GM19455 (cell line): ENCODE results near the gene MEIKIN.

Source experiments
- ATAC-seq: cut with Tn5 transposase; IDR thresholded peaks from one replicate; pipeline ENCODE4 v1.9.1; 2021; ENCODE audit not compliant: unreplicated experiment

MEIKIN gene

DNA sequence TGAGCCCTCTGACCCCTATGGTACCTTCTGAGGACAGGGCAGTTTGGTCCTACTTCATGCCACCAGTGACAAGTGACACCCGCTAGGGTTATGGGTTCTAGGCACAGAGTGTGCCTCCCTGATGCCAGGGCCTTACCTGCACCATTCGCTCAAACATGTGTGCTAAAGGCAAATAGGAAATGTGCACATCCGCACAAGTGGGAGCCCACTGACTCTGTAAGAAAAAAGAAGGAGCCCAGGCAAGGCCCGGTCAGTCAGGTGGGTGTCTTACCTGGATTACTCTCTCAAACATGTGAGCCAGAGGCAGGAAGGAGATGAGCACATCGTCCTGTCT lies 29.1 kb upstream of the MEIKIN start:
- ATAC-seq: no peak

DNA sequence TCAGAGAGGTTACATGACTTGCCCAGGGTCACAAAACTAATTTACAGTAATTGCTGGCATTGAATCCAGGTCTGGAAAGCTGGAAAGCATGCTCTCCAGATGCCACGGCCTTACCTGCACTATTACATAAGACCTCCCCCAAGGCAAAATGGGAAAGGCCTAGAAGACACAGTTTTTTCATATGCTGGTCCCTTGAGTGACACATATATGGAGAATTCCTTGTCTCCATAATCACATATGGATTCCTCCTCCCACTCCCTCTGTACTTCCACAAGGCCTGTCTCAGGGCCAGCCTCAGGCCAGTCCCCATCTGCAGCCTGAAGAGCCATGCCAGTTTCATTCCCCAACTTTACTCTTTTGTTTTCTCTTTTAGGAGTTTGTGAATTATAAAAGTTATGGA lies 28.6 kb upstream of the MEIKIN start:
- no peak for ATAC-seq

DNA sequence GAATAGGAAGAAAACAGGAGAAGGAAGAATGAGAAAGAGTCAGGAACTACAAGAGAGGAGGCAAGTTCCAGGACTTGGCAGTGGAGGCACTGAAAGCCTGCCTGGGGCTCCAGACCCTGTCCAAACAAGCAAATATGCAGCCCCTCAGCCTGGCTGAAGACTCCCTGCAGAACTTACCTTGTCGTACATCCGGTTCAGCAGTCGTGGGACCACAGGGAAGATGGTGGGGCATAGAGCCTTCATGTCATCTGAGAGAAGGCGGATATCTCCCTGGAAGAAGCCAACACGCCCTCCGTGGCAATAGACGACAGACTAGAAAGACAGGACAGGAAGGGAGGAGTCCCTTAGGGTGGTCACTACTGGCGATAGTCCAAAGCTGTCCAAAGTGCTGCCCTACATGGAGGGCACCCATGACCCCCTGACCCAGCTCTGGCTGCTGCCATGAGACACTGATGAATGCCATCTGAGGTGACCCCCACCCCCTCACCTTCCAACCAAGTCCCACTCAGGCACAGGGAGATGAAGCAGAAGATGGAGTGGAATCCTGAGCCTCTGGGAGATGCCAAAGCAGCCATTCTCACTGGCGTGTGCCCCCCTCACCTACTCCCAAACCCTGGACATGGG lies 27.7 kb upstream of the MEIKIN start:
- no peak for ATAC-seq

DNA sequence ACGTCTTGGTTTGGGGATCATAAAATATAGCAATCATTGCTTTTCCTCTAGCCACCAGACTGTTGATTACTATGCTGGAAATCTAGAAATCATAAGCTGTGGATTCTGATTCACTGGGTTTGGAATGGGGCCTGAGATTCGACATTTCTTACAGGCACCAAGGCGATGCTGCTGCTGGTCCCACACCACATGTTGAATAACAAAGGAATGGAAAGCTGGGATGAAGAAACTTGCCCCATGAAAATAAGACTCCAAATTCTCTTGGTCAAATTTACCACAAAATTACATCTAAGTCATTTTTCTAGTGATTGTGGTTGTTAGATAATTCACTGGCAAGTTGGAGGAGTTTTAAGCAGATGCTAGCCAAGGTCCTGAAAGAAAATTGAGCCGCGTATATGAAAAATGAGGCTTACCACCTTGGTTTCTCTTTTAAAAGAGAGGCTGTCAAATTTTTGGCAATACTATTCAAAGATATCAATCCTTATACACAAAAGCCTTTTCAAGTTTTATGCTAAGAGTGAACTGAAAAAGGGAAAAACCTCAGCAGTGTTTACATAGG lies 23.0 kb upstream of the MEIKIN start:
- ATAC-seq: no peak

DNA sequence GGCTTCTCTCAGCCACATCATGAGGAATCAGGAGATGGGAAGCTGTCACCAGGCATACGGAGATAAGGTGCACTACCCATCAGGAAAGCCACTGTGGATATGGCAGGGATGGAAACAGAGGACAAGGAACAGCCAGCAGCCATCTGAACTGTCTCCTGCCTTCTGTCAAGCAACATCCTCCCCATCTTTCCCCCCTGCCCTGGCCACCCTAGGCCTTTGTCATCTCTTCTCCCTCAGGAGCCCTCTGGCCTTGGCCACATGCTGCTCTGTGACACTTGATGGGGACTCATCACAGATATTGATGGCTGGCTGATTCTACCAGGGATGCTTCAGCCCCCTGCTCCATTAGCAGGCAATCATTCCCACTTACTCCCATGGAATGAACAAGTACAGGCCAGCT lies 21.1 kb upstream of the MEIKIN start:
- no peak for ATAC-seq

DNA sequence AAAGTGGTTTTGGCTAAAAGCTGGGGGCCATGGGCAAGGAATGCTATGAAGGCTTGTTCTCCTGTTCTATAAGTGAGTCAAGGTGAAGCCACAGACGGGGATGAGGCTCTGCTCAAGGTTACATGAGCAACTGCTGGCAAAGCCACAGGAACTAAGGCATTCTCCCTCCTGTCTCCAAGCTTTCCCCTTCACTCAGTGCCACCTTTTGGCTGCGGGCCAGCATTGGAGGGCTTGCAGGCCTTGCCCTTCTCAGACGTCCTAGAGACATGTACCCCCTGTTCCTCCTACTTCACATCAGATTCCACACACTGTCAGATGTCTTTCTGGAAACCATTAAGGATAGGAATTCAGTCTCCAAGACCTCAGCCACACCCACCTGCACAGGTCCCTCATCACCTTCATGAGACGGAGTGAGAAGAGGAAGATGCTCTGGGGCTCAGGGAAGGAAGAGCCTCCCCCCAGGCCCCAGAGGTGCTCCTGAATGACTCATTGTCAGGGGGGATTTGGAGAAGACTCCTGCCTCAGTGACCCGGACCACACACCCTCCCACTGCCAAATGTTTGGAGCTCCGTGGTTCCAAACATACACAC lies 20.5 kb upstream of the MEIKIN start:
- no peak for ATAC-seq

DNA sequence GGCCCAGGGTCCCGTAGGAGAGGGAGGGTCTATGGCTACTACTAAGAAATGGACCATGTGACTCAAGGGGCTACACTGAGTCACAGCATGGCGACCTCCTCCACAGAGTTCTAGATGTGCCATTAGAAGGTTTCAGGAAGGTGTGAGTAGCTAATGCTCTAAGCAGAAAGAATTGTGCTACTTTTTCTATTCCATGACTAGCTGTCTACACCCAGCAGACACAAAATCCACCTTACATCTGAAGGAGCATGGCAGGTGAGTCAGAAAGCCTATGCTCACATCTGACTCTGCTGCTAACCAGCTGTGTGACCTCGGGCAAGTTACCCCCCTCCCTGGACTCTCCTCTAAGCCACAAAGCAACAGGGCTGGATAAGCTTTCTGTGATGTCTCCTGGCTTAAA lies 14.4 kb upstream of the MEIKIN start:
- no peak for ATAC-seq

DNA sequence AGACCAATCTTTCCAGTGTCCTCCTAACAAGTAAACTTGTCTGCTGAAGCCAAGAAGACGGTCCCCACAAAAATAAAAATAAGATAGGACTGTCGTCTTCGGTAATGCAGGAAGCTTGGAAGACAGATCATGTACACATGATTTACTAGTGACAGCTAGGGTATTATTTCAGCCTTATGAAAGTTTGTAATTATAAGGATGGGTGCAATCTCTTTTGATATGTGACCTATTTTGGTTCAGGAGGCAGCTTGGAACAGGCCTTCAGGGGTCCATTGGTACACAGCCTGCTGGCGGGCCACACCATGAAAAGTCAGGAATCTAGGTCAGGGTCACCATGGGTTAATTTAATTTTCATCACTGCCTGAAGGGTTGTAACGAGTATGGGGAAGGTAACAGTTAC lies 13.7 kb upstream of the MEIKIN start:
- ATAC-seq: no peak

DNA sequence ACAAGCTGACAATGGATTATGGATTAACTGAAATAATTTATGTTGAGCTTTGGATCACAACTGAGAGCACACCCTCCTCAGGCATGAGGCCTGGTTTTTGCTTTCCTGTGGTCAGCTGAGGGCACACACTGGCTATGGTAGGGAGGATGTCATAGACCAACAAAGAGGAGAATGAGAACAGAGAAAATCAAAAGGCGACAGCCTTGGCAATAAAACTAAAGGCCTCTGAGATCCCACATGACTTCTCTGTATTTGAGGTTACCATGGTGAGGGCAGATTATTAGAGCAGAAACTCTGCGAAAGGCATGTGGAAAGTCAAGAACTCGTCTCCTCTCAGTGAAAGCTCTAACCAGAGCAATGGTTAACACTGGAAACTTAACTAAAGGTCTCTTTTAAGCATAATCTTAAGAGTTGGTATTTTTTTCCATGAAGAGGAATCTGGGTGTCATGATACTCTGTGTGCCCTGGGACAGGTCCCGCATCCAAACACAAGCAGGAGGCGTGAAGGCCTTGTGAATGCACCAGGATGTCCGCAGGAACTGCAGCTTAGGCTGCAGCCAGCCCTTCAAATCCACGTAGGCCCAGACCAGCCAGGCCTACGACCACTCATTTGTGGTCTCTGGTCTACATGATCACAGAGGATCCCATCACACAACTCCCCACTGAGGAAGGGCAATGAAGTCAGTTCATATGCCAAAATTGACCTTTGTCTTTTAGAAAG lies 12.4 kb upstream of the MEIKIN start:
- no peak for ATAC-seq

DNA sequence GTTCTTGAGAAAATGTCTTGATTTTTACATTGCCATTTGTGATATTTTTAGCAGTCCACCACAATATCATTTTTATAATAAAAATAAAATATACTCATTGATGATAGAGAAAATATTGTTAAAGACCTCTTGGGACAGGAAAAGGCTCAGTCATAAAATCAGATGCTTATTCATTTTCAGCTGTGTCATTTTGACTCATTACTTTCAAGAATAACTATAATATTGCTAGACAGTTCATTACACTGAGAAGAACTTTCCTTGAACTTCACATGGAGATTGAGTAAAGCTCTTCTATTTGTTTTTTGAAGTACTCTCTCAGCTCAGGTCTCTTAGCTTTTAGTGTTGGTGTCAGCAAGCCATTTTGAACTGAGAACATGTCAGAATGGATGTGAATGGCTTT lies 8.5 kb upstream of the MEIKIN start:
- no peak for ATAC-seq

DNA sequence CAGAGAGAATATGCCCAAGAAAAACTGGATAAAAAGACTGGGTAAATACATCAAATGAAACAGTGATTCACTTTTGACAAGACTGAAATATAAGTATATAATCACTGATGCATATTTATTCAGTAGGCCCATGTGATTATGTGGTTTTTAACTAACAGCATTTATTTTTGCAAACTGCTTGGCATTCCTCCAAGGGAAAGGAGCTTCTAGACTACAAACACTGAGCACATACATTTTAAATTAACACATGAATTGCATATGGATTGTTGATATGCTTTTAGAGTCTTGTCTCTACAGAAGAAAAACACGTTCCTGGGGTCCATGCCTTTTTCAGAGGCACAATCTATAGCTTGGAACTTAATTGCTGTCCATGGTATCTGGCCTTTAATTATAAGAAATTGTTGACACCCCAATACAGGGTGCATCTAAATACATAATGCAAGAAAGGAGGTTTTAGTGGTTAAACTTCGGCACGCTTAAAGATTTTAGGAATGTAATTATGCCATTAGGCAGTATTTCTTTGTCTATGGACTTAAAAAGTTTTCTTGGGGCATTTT lies 6.9 kb upstream of the MEIKIN start:
- ATAC-seq: no peak

DNA sequence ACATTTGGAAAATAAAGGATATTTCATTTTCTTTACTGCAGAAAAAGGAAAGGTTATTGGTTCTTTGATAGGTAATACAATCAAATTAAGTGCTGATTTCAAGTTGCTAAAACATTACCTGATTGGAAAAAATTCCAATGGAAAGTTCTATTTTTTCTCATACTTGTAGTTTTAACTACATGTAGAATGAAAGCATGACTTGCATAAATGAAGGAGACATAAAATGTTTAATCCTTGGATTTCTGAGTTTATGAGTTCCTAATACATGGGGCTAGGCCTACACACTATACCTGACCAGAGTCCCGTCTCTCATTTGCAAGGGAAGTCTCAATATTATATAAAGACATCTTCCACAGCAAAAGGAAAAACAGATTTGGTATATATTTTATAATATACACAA lies 5.2 kb upstream of the MEIKIN start:
- ATAC-seq: no peak

DNA sequence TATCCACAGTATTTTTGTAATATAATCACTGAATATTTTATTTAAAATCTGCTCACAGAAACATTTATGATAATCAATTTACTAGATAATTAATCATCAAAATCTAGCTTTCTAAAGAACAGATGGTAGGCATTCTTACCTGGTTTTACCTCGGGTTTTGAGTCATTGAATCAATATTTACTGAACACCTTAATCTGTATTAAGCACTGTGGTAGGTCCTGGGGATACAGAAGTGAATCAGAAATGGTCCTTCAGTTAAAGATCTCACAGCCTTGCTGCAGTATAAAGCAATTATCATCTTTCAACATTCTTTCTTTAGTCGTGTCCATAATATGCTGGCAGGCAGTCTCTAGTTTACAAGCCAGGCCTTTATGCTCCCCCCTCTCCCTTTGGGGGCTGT lies 2.0 kb upstream of the MEIKIN start:
- ATAC-seq: no peak

DNA sequence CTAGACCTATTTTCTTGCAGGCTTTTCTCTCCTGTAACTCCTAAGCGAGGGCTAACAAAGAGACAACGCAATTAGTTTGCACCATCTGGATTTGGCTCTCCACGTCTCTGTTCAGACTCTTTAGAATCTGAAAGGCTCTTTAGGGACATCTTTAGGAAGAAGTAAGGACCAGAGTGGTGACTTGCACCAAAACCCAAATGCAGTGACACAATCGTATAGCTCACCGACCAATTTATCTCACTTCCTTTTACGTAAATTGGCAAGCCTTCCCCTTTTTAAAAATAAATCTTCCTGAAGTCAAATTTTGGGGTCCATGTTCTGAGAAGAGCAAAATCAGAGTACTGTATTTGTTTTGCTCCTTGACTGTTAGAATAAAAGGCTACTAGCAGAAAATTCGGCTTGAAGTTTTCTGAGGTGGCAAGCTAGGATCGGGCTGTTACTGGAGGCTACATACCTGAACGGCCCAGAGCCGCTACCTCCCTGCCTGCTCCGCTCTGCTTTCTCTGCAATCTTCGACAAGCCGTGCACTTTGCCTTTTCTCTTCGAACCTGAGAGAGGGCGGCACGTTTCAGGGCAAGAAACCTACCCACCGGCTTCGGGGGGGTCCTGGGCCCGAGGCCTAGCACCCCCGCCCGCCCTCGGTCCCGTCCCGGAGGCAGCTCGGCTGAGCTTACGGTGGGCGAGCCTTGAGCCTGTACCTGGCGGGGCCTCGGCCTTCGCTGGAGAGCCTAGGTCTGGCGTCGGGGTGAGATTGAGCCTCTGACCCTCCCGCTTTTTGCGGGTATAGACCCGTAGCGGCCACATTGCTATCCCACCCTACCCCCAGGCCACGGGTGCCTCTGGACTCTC lies 537 bp downstream of the MEIKIN start:
- ATAC-seq: no peak

DNA sequence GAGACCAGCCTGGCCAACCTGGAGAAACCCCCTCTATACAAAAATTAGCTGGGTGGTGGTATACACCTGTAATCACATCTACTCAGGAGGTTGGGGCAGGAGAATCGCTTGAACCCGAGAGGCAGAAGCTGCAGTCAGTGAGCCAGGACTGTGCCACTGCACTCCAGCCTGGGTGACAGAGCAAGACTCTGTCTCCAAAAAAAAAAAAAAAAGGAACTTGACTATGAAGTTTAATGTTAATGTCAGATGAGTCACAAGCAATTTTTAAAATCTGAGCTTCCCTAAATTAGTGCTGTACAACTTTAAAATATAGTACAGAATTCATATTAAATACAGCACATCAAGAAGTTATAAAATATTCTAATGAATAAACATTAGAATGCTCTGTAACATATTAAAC lies 1.5 kb downstream of the MEIKIN start:
- ATAC-seq: no peak

DNA sequence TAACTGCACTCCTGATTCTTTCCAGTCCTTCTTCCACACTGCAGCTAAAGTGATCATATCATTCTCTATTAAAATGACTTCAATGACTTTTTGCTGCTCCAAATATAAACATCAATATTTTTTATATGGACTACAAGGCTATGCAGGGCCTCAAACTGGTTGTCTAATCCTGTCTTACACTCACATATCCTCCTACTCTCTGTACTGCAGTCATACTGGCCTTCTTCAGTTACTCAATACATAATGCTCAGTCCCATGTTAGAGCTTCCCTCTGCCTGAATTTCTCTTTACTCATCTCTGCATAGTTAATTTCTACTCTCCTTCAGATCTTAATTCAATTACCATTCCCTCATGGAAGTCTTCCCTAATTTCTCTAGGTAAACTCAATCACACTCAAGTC lies 3.4 kb downstream of the MEIKIN start:
- no peak for ATAC-seq

DNA sequence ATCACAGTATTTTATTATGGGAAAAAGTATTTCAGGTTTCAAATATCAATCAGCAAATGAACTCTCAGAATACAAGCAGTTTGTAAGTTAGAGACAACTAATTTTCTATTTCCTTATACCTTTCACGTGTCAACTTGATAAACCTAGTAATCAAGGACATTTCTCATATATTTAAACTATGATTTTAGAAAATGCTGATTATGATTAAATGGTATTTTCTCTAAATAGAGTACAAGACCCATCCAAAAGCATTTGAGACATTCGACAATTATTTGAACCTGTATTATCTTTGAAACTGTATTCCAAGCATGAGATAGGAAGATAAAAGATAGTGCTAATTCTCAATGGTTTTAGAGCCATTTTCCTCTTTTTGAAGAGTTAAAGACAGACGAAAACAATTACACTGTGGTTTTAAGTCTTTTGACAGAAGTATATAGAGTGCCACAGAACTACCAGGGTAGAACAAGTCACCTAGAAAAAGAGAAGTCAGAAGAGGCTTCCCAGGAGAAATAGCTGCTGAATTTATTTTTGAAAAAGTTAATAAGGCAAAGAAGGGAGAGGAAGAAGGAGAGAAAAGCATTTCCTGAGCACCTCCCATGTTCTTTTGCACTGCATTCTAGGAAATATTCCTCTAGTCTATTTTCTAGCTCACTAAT lies 5.6 kb downstream of the MEIKIN start:
- no peak for ATAC-seq

DNA sequence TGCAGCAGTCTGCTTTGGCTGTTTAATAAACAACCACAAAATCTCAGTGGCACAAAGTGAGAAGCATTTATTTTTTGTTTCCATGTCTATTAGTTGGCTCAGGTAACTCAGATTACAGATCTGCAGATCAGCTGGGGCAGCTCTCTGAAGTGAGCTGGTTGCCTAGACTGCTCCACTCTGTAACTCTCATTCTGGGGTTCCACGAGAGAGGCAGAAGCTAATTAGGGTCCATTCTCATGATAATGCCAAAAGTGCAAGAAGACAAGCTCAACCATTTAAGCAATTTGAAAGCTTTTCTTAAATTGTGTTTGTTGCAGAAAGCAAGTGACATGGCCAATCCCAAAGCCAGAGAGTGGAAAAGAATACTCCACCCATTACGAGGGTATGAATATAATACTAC lies 13.2 kb downstream of the MEIKIN start:
- no peak for ATAC-seq

DNA sequence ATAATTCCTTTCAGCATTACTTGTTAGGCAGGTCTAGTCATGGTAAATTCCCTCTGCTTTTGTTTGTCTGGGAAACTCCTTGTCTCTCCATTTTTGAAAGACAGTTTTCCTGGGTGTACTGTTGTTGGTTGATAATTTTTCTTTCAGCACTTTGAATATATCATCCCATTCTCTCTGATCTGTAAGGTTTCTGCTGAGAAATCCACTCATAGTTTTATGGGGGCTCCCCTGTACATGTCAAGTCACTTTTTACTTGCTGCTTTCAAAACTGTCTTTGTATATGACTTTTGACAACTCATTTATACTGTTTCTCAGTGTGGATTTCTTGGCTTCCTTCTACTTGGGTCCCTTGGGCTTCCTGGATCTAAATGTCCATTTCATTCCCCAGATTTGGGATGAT lies 16.5 kb downstream of the MEIKIN start:
- ATAC-seq: no peak

DNA sequence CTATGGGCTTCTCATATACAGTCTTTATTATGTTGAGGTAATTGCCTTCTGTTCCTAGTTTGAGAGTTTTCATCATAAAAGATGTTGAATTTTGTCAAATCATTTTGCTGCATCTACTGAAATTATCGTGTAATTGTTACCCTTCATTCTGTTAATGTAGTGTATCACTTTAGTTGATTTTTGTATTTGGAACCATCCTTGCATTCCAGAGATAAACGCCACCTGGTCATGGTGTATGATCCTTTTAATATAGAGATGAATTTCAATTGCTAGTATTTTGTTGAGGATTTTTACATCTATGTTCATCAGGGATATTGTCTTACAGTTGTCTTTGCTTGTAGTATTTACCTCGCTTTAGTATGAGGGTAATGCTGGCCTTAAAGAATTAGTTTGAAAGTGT lies 19.3 kb downstream of the MEIKIN start:
- ATAC-seq: no peak

DNA sequence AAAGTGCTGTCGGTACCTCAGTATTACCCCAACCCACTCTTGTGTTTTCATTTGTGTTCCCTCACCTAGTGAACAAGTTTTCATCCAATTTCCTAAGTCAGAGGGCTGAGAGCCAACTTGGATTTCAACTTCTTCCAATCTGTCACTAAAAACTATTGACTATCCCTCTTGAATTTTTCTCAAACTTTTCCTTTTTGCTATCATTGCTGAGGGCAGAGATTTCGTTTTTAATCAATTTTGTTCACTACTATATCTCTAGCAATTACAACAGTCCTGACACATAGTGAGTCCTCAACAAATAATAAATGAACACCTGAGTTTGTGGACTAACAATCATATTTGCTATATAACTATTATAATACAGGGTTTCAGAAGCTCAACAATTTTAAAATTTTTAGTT lies 29.0 kb downstream of the MEIKIN start:
- no peak for ATAC-seq
